GM06990 (cell line): ENCODE results near the gene TM4SF20.
A peak's percentile ranks its signal among the peaks of the same experiment; 100 is the strongest.

Experiments used
- DNase-seq: peaks from one replicate; pipeline ENCODE4 v3.0.0-alpha.2; 2011; ENCODE audit not compliant: insufficient read length; ENCODE audit errors: extremely low read depth
- H3K27me3 ChIP-seq: replicated peaks from 2 replicates; pipeline ENCODE4 v1.6.0; 2011; ENCODE audit warnings: low read length; ENCODE audit not compliant: control insufficient read depth, insufficient read depth
- H3K36me3 ChIP-seq: 2 replicates; pipeline ENCODE4 v1.5.1; 2011; ENCODE audit warnings: low read length; ENCODE audit not compliant: control insufficient read depth, insufficient read depth
- H3K4me3 ChIP-seq: replicated peaks from 2 replicates; pipeline ENCODE4 v1.5.1; 2011; ENCODE audit warnings: low read depth, mild to moderate bottlenecking, control low read depth, low read length
- CTCF ChIP-seq: IDR thresholded peaks from 2 replicates; pipeline ENCODE4 v1.5.1; 2011; ENCODE audit warnings: low read length, control low read depth, mild to moderate bottlenecking, inconsistent platforms; ENCODE audit not compliant: insufficient read depth, poor library complexity, severe bottlenecking

TM4SF20 gene

DNA sequence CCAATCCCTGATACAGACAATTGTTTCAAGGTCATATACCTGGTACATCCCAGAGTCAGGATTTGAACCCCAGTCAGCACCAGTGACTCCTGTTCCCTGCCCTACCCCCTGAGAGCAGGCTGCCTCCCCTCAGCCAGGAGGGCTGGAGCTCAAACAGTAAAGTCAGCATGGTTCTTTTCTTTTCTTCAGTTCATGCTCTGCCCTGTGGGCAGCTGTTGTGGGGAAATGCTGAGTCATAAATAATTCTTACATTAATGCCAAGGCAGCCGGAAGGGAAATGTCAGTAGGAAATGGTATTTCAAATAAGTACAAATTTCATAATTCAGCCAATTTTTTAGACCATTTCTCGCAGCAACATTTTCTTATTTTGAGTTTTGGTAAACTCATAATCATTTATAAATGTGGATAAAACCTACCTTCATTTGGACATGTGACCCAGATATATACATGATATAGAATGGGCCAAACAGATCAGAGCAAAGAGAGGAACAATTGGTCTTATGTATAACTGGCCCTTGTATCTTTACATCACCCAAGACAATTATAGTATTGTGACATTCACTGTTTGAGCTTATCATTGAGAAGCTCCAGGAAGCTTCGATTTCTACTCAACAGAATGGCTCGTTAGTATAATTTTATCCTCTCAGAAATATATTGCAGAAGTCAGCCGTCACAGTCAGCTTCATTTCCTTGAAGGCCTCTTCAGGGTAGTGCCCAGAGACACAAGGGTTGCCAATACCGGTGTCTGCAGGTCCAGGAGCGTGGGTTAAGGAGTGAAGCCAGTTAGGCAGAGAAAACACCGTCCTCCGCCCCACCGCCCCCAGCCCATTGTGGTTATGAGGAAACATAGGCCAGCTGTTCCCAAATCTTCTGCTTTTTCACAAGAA is 36.7 kb upstream of the TM4SF20 start:
- DNase-seq = peak; percentile 49
- Histone ChIP-seq H3K36me3 (no peaks in the 10 kb centered on the region), H3K27me3 (no peaks in the 10 kb centered on the region), H3K4me3 (no peak overlapping the region)
- TF ChIP-seq CTCF = no peak

DNA sequence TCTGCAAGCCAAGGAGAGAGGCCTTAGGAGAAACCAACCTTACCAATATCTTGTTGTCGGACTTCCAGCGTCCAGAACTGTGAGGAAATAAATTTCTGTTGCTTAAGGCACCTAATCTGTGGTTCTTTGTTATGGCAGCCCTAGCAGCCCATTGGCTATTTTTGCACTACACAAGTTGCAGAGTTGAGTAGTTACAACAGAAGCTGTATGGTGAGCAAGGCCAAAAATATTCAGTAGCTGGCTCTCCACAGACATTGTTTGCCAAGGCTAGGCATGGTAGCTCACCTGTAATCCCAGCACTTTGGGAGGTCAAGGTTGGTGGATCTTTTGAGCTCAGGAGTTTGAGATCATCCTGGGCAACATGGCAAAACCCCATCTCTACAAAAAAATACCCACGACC is 35.7 kb upstream of the TM4SF20 start:
- H3K27me3 ChIP-seq = no peaks in the 10 kb centered on the region
- H3K36me3 ChIP-seq = no peaks in the 10 kb centered on the region
- no peak for TF ChIP-seq CTCF
- DNase-seq = no peak
- H3K4me3 ChIP-seq = no peak overlapping the region

GRCh38 chr2:227413371-227413770 is 34.3 kb upstream of the TM4SF20 start:
- Histone ChIP-seq H3K27me3 (no peaks in the 10 kb centered on the region), H3K36me3 (no peaks in the 10 kb centered on the region), H3K4me3 (no peak overlapping the region)
- no peak for TF ChIP-seq CTCF
- no peak for DNase-seq

DNA sequence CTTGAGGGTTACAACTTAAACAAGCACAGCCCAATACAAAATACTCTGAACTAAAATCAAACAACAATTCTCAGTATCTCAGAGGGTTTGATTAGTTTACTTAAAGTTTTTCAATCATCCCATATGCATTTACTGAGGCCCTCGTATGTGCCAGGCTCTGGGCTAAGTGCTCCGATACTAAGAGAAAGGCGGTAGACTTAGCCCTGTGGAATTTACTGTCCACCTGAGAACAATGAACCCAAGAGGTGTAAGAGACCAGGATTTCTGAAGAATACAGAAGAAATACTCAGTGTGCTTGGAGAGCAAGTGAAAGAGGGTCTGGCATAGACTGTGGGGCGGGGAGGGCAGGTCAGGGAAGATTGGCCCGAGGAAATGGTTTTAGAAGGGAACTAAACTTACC is 33.8 kb upstream of the TM4SF20 start:
- no peak for DNase-seq
- no peak for TF ChIP-seq CTCF

GRCh38 chr2:227411990-227412350 is 32.9 kb upstream of the TM4SF20 start:
- no peak for DNase-seq
- H3K36me3 ChIP-seq = no peaks in the 10 kb centered on the region
- H3K27me3 ChIP-seq = no peaks in the 10 kb centered on the region
- TF ChIP-seq CTCF = no peak
- no peak overlapping the region for H3K4me3 ChIP-seq

More for the DNA sequence above, 33.8 kb upstream of the TM4SF20 start:
- H3K4me3 ChIP-seq = no peak overlapping the region
- H3K36me3 ChIP-seq = no peaks in the 10 kb centered on the region
- no peaks in the 10 kb centered on the region for H3K27me3 ChIP-seq
